Astrocyte of the cerebellum (primary cell): Measurements from ENCODE around the gene LIN54.

Experiments
- DNase-seq: peaks from one replicate; pipeline ENCODE4 v3.0.0-alpha.2; 2011; ENCODE audit warnings: low read depth
- H3K4me3 ChIP-seq: 2 replicates; pipeline ENCODE4 v1.5.1; 2011; ENCODE audit warnings: mild to moderate bottlenecking, low read depth, low read length, moderate library complexity
- in situ Hi-C: cut with HindIII; loops from 2 replicates; pipeline ENCODE4 v1.10.0; 2017; ENCODE audit warnings: low sequenced_read_pairs
- TF ChIP-seq, protein P1 (sequence below): IDR thresholded peaks from 2 replicates; pipeline ENCODE4 v1.5.1; 2012; ENCODE audit warnings: low read length, low read depth, moderate library complexity, mild to moderate bottlenecking; ENCODE audit errors: missing control alignments

The LIN54 gene

DNA sequence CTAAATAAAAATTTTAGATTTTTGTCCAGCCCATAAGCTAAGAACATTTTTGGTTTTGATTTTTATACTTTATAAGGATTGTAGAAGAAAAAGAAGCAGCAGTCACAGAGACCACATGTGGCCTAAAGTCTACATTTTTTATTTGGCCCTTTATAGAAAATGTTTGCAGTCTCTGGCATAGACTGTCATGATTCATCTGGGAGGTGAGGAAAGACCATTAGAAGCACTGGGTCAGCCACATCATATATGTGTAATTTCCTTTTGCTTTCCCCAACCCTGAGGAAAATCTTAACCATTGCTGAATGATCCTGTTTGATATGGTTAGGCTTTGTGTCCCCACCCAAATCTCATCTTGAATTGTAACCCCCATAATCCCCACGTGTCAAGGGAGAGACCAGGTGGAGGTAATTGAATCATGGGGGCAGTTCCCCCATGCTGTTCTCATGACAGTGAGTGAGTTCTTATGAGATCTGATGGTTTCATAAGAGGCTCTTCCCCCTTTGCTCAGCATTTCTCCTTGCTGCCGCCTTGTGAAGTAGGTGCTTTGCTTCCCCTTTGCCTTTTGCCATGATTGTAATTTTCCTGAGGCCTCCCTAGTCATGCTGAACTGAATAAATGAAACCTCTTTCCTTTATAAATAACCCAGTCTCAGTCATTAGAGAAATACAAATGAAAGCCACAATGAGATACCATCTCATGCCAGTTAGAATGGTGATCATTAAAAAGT, 12.3 kb upstream of the LIN54 start:
- in situ Hi-C loops = no loop called here
- TF ChIP-seq, protein P1, sequence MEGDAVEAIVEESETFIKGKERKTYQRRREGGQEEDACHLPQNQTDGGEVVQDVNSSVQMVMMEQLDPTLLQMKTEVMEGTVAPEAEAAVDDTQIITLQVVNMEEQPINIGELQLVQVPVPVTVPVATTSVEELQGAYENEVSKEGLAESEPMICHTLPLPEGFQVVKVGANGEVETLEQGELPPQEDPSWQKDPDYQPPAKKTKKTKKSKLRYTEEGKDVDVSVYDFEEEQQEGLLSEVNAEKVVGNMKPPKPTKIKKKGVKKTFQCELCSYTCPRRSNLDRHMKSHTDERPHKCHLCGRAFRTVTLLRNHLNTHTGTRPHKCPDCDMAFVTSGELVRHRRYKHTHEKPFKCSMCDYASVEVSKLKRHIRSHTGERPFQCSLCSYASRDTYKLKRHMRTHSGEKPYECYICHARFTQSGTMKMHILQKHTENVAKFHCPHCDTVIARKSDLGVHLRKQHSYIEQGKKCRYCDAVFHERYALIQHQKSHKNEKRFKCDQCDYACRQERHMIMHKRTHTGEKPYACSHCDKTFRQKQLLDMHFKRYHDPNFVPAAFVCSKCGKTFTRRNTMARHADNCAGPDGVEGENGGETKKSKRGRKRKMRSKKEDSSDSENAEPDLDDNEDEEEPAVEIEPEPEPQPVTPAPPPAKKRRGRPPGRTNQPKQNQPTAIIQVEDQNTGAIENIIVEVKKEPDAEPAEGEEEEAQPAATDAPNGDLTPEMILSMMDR = no peak
- no peak for DNase-seq
- no peak overlapping the region for H3K4me3 ChIP-seq

DNA sequence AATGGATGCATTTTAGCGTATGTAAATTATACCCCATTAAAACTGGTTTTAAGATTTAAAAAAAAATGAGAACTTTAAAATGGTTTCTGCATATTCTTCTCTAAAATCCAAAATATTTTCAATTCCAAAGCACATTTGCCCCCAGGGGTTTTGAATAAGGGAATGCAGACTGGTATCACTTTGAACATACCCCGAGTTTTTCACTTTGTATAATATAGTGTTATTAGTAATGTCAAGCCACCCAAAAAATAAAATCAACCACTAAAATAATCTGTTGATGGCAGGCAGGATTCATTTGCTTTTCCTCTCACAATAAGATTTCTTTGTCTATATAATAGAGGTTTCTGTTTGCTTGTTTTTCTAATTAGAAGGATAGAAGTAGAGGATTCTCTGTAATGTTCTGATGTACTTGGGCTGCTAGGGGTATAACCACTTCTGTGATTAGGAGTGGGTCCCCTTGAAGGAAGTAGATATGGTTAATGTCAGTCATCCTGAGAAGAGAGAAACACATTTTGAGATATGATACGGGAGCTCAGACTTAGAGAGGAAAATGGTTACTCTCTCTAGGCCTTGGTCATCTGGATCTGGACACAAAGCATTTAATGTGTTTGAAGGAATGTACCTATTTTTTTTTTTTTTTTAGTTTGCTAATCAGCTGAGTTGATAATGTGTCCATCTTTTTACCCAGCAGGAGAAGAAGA, 9.3 kb upstream of the LIN54 start:
- TF ChIP-seq, protein P1 = no peak
- H3K4me3 ChIP-seq = no peak overlapping the region
- in situ Hi-C loops = no loop called here
- no peak for DNase-seq

DNA sequence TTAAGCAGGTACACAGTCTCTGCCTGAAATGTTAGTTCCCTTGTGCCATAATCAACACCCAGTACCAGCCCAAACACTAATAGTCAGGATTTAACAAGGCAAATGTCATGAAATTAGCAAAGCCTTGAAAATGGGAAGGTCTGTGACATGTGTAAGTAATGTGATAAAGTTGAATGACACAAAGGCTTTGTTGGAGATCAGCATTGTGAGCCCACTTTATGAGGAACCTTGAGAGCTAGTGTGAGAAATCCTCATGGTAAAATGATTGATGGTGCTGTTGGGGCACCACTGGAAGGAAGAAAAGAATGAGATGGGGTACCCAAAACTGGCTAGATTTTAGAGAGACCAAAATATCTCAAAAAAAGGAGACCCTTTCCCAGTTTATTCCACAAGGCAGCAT, 3.3 kb upstream of the LIN54 start:
- TF ChIP-seq, protein P1 = no peak
- peak overlapping the region; percentile 71 for H3K4me3 ChIP-seq
- no peak for DNase-seq
- in situ Hi-C loops = no loop called here

DNA sequence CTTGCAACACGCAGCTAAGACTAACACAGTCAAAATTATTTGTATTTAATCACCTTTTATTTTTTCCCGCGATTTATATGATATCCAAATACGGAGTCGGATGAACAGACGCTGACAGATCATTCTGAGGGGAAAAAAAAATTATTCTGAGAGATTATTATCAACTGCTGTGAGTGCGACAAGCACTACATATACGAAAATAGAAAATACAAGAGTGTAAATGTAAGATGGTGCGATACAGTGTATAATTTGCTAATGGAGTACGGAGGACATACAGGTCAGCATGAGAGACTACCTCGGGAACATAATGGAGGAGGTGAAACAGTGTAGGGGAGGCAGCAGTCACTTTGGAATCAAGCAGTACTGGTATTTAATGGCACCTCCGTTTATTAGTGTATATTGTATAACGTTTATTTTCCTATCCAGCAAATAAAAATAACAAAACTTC, 2.8 kb upstream of the LIN54 start:
- H3K4me3 ChIP-seq = peak overlapping the region; percentile 71
- DNase-seq = no peak
- TF ChIP-seq, protein P1 = no peak
- in situ Hi-C loops = no loop called here

DNA sequence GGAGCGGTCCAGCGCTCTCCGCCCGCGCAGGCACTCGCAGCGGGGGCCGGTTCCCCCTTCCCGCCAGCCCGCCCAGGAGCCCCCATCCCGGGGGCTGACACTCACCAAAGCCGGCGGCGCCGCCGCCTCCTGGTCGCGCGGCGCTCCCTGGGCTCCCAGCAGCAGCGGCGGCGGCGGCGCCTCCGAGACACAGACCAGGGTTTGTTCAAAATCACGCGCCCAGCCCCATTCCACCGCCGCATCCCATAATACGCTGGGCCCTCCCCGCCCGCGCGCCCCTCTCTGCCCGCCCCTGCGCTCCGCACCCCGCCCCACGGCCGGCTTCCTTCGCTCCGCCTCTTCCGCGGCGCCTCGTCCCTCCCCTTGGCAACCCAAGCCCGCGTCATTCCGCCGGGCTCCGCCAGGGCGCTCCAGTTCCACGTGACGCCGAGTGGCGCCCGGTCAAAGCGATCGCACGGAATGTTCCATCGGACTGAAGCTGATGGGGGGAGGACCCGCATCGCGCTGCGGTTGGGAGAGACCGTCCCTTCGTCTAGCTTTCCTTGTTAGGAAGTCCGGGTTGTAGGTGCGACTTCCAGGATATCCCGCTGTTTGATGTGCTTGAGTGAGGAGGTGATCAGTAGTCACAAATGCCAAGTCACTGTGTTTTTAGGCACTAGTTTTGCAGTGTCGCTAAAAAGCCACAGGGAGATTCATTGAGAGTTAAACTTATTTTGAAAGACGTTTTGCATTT, 2.2 kb upstream of the LIN54 start:
- in situ Hi-C loops = no loop called here
- peak; percentile 96 for DNase-seq
- TF ChIP-seq, protein P1 = peak; percentile 57
- peak overlapping the region; percentile 71 for H3K4me3 ChIP-seq

DNA sequence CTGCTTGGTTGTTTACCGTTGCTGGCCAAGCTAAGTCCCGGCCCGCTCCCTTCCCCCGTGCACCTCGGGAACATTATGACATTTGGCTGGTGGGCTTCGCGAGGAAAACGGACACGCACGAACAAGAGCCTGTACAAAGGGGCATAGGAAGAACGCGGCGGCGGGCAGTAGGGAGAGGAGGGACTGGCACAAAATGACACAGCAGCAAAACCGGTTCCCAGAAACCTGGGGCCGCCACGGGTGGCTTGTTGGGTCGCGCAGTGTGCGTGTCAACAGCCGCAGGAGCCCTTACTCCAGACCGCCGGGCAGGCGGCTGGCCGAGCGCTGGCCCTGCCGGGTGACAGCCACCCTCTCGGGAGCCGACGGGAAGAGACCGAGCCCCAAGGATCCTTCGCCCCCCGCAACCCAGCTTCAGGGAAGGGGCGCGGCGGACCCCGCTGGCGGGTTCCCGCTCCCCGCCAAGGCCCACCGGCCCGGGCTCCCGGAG, 1.6 kb upstream of the LIN54 start:
- no peak for DNase-seq
- TF ChIP-seq, protein P1 = no peak
- in situ Hi-C loops = no loop called here
- H3K4me3 ChIP-seq = peak overlapping the region; percentile 71
